Small intestine (tissue), 7 donors: ENCODE results near the gene TMPRSS11B. TPM values are rescaled to one million over a fixed set of nuclear protein-coding genes. Genes with fewer than 3 reads are reported as not detected.
A peak's percentile ranks its signal among the peaks of the same experiment; 100 is the strongest.

Experiments used
- DNase-seq, 2 donors: peaks; one replicate each; pipeline versions ENCODE4 v3.0.0 to v3.0.0-alpha.2; 2013
- FAIRE-seq: peaks from 2 replicates; lab custom pipeline; 2012; peaks lifted over from hg19 to GRCh38; lab: Jason Lieb, UNC
- H3K27ac ChIP-seq, 3 donors: one replicate each; pipeline ENCODE4 v1.5.1; 2013; ENCODE audit warnings: low read length in 2 of 3, mild to moderate bottlenecking in 2 of 3, control low read depth in 1 of 3, inconsistent platforms in 1 of 3, low read depth in 1 of 3, moderate library complexity in 1 of 3
- H3K27me3 ChIP-seq, 3 donors: one replicate each; pipeline ENCODE4 v1.6.1; 2013; ENCODE audit warnings: low read length in 3 of 3, inconsistent platforms in 1 of 3; ENCODE audit not compliant: control insufficient read depth in 3 of 3, insufficient read depth in 3 of 3
- H3K36me3 ChIP-seq, 3 donors: one replicate each; pipeline ENCODE4 v1.6.1; 2013; ENCODE audit warnings: low read length in 3 of 3, inconsistent platforms in 1 of 3, low read depth in 1 of 3, mild to moderate bottlenecking in 1 of 3, moderate library complexity in 1 of 3; ENCODE audit not compliant: control insufficient read depth in 3 of 3, insufficient read depth in 2 of 3
- H3K4me1 ChIP-seq, 3 donors: one replicate each; pipeline ENCODE4 v1.6.1; 2013; ENCODE audit warnings: low read length in 2 of 3, inconsistent platforms in 1 of 3, low read depth in 1 of 3, mild to moderate bottlenecking in 1 of 3, moderate library complexity in 1 of 3; ENCODE audit not compliant: control insufficient read depth in 3 of 3, insufficient read depth in 2 of 3
- H3K4me3 ChIP-seq, 3 donors: one replicate each; pipeline ENCODE4 v1.5.1; 2013; ENCODE audit warnings: low read length in 3 of 3, control low read depth in 1 of 3, inconsistent platforms in 1 of 3, low read depth in 1 of 3, mild to moderate bottlenecking in 1 of 3, moderate library complexity in 1 of 3
- H3K9me3 ChIP-seq, 2 donors: one replicate each; pipeline ENCODE4 v1.6.1; 2013; ENCODE audit warnings: low read depth in 1 of 2, low read length in 1 of 2; ENCODE audit not compliant: control insufficient read depth in 2 of 2, insufficient read depth in 1 of 2
- WGBS, 3 donors: extraction: QIAGEN DNeasy Blood & Tissue Kit; methylation state at CpG; one replicate each; pipeline ENCODE4 v1.1.7; 2013; 5-methylcytosine and 5-hydroxymethylcytosine counted together
- polyA plus RNA-seq, 4 donors: library from polyadenylated mRNA; stranded (reverse) in 3 of 4; unstranded in 1 of 4; fragments of 200-250 nt in 3 of 4; fragments of 120-200 nt in 1 of 4; gene quantifications; one replicate each; pipeline versions ENCODE4 v1.2.1 to v1.2.3, GENCODE V29; 2013
- donor health status: healthy with polysubstance abuse.
- donor health status: control.
- donor health status: control.
- donor health status: Bipolar disorder and iron deficiency.
- donor health status: healthy.

The TMPRSS11B gene
- polyA plus RNA-seq, 4 donors = 0.12 to 0.27 TPM; not detected in 2

GRCh38 chr4:68278029-68278428 is 32.5 kb upstream of the TMPRSS11B start:
- DNase-seq (no peak), FAIRE-seq (no peak)
- H3K4me1 ChIP-seq = peaks cover 0 to 24% (median 0%) of the 10 kb centered on the region in 3 donors
- H3K4me3 ChIP-seq = no peak overlapping the region
- 71 to 83% (median 76%) methylated on average over 2 of the region's 2 CpGs for WGBS, 3 donors
- H3K9me3 ChIP-seq = no peaks in the 10 kb centered on the region
- H3K36me3 ChIP-seq = no peaks in the 10 kb centered on the region
- no peaks in the 10 kb centered on the region for H3K27me3 ChIP-seq
- no peak overlapping the region for H3K27ac ChIP-seq

GRCh38 chr4:68277627-68278026 is 32.1 kb upstream of the TMPRSS11B start:
- FAIRE-seq (no peak), DNase-seq (no peak)
- no peak overlapping the region for H3K27ac ChIP-seq
- H3K9me3 ChIP-seq = no peaks in the 10 kb centered on the region
- H3K27me3 ChIP-seq = no peaks in the 10 kb centered on the region
- H3K36me3 ChIP-seq = no peaks in the 10 kb centered on the region
- peaks cover 0 to 22% (median 0%) of the 10 kb centered on the region in 3 donors for H3K4me1 ChIP-seq
- no peak overlapping the region for H3K4me3 ChIP-seq
- 53 to 61% (median 54%) methylated on average over 2 of the region's 2 CpGs for WGBS, 3 donors

- Histone ChIP-seq H3K4me1 (peaks cover 0 to 21% (median 0%) of the 10 kb centered on the region in 3 donors), H3K27me3 (no peaks in the 10 kb centered on the region), H3K9me3 (peaks cover 0 to 13% of the 10 kb centered on the region in 2 donors), H3K27ac (no peak overlapping the region), H3K36me3 (no peaks in the 10 kb centered on the region), H3K4me3 (no peak overlapping the region)
- peak; percentile 1 to 31 for DNase-seq
- FAIRE-seq = no peak
- 23 to 69% (median 43%) methylated on average over 2 of the region's 2 CpGs for WGBS, 3 donors
Measured at GRCh38 chr4:68272860-68273259, 27.4 kb upstream of the TMPRSS11B start.

- H3K4me1 ChIP-seq = peaks cover 0 to 21% (median 0%) of the 10 kb centered on the region in 3 donors
- peaks cover 0 to 13% of the 10 kb centered on the region in 2 donors for H3K9me3 ChIP-seq
- H3K36me3 ChIP-seq = no peaks in the 10 kb centered on the region
- H3K27ac ChIP-seq = no peak overlapping the region
- no peak overlapping the region for H3K4me3 ChIP-seq
- DNase-seq (peak in 1 of 2 donors; percentile 13), FAIRE-seq (no peak)
- WGBS, 3 donors = 51 to 90% (median 64%) methylated on average over 2 of the region's 2 CpGs
- no peaks in the 10 kb centered on the region for H3K27me3 ChIP-seq
Measured at GRCh38 chr4:68272380-68272779, 26.9 kb upstream of the TMPRSS11B start.

- H3K4me3 ChIP-seq = no peak overlapping the region
- H3K36me3 ChIP-seq = no peaks in the 10 kb centered on the region
Measured at GRCh38 chr4:68271851-68272357, 26.4 kb upstream of the TMPRSS11B start.

GRCh38 chr4:68267433-68267944 is 22.0 kb upstream of the TMPRSS11B start:
- WGBS, 3 donors = 42 to 46% (median 42%) methylated on average over 2 of the region's 2 CpGs
- peaks cover 0 to 13% of the 10 kb centered on the region in 2 donors for H3K9me3 ChIP-seq
- no peaks in the 10 kb centered on the region for H3K36me3 ChIP-seq
- FAIRE-seq (no peak), DNase-seq (peak; percentile 2 to 28)
- no peak overlapping the region for H3K4me3 ChIP-seq
- peaks cover 0 to 5% (median 0%) of the 10 kb centered on the region in 3 donors for H3K4me1 ChIP-seq
- H3K27me3 ChIP-seq = no peaks in the 10 kb centered on the region
- H3K27ac ChIP-seq = no peak overlapping the region

More at GRCh38 chr4:68271851-68272357, 26.4 kb upstream of the TMPRSS11B start:
- WGBS, 3 donors = 38 to 61% (median 50%) methylated on average over 11 of the region's 11 CpGs
- H3K27ac ChIP-seq = no peak overlapping the region
- H3K27me3 ChIP-seq = no peaks in the 10 kb centered on the region
- H3K9me3 ChIP-seq = peaks cover 0 to 13% of the 10 kb centered on the region in 2 donors
- FAIRE-seq (peak; percentile 92), DNase-seq (peak; percentile 55 to 72)
- H3K4me1 ChIP-seq = peaks cover 0 to 21% (median 0%) of the 10 kb centered on the region in 3 donors

- H3K27ac ChIP-seq = no peak overlapping the region
- FAIRE-seq (no peak), DNase-seq (no peak)
- no peak overlapping the region for H3K4me3 ChIP-seq
- no peaks in the 10 kb centered on the region for H3K36me3 ChIP-seq
- H3K9me3 ChIP-seq = peaks cover 0 to 6% of the 10 kb centered on the region in 2 donors
- 58 to 68% (median 67%) methylated on average over 3 of the region's 3 CpGs for WGBS, 3 donors
- H3K27me3 ChIP-seq = no peaks in the 10 kb centered on the region
- H3K4me1 ChIP-seq = no peaks in the 10 kb centered on the region
Measured at GRCh38 chr4:68264875-68265565, 19.5 kb upstream of the TMPRSS11B start.

- no peak for FAIRE-seq
- Histone ChIP-seq H3K4me1 (no peaks in the 10 kb centered on the region), H3K4me3 (no peak overlapping the region), H3K27me3 (no peaks in the 10 kb centered on the region), H3K36me3 (no peaks in the 10 kb centered on the region), H3K9me3 (no peaks in the 10 kb centered on the region), H3K27ac (no peak overlapping the region)
- WGBS, 3 donors = 87 to 91% (median 89%) methylated on average over 1 of the region's 1 CpG
- DNase-seq = no peak
Measured at GRCh38 chr4:68259191-68259590, 13.7 kb upstream of the TMPRSS11B start.
